LNCaP clone FGC (cell line): Measurements from ENCODE around the gene RALGPS1.

Source experiments
- DNase-seq: peaks from one replicate; pipeline ENCODE4 v3.0.0-alpha.2; 2011; ENCODE audit warnings: low read depth
- H3K4me3 ChIP-seq: 2 replicates; pipeline ENCODE4 v1.5.1; 2011; ENCODE audit warnings: mild to moderate bottlenecking, low read depth, low read length, control low read depth
- TF ChIP-seq, protein P1 (sequence below): IDR thresholded peaks from 2 replicates; pipeline ENCODE4 v1.5.1; 2012; ENCODE audit warnings: mild to moderate bottlenecking; ENCODE audit not compliant: control insufficient read depth, insufficient read depth; ENCODE audit errors: extremely low read depth

RALGPS1 gene

DNA sequence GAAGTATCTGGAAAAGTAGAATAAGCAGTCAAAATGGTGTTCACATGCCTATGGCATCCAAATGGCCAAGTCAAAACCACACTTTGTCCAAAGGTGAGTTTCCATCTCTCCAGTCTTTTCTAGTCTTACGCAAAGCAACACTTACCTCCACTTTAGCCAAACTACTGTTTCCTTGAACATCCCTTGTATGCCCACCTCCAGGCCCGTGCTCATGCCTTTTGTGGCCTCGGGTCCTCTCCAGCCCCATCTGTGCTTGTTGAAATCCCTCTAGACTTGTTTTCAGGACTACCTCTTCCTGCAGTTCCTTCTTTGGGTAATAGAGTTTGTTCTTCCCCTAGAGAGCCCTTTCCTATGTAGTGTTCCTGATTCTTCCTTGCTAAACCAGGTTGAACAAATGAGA is 146.8 kb downstream of the RALGPS1 start:
- DNase-seq = no peak
- TF ChIP-seq, protein P1, sequence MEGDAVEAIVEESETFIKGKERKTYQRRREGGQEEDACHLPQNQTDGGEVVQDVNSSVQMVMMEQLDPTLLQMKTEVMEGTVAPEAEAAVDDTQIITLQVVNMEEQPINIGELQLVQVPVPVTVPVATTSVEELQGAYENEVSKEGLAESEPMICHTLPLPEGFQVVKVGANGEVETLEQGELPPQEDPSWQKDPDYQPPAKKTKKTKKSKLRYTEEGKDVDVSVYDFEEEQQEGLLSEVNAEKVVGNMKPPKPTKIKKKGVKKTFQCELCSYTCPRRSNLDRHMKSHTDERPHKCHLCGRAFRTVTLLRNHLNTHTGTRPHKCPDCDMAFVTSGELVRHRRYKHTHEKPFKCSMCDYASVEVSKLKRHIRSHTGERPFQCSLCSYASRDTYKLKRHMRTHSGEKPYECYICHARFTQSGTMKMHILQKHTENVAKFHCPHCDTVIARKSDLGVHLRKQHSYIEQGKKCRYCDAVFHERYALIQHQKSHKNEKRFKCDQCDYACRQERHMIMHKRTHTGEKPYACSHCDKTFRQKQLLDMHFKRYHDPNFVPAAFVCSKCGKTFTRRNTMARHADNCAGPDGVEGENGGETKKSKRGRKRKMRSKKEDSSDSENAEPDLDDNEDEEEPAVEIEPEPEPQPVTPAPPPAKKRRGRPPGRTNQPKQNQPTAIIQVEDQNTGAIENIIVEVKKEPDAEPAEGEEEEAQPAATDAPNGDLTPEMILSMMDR = no peak
- no peak overlapping the region for H3K4me3 ChIP-seq

DNA sequence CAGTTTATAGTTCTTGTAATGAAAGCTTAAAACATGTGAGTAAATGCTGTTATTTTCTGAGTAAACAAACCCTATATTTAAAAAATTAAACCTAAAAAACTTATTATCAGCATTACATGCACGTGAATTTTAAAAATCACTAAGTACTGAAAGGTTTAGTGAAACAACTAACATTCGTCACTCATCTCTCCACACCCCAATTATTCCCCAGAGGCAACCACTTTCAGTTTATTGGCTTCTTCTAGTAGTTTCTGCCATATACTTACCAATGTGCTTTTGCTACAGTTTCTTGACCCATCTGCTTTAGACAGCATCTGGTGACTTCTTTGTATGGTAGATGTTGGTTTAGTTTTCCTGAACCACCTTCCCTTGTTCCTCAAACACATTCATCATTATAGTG is 149.8 kb downstream of the RALGPS1 start:
- DNase-seq = no peak
- TF ChIP-seq, protein P1 = no peak

DNA sequence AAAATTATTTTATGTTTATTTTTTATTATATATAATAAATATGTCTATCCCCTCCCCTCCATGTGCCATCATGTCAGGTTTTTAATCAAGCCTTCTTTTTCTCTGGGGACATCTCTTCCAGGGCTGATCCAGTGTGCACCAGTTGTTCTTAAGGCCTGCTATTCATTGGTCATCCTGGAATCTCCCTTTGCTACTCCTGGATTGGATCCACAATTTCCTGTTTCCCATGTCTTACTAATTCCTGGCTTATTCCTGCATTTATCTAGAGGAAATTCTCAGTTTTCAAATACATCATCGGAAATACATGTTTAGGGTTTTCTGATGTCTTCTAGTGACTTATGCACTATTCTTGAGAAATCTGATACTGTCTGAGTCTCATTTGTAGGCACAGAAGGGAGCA is 151.0 kb downstream of the RALGPS1 start:
- no peak for DNase-seq
- no peak overlapping the region for H3K4me3 ChIP-seq
- TF ChIP-seq, protein P1 = no peak

More for the DNA sequence above, 149.8 kb downstream of the RALGPS1 start:
- H3K4me3 ChIP-seq = no peak overlapping the region

DNA sequence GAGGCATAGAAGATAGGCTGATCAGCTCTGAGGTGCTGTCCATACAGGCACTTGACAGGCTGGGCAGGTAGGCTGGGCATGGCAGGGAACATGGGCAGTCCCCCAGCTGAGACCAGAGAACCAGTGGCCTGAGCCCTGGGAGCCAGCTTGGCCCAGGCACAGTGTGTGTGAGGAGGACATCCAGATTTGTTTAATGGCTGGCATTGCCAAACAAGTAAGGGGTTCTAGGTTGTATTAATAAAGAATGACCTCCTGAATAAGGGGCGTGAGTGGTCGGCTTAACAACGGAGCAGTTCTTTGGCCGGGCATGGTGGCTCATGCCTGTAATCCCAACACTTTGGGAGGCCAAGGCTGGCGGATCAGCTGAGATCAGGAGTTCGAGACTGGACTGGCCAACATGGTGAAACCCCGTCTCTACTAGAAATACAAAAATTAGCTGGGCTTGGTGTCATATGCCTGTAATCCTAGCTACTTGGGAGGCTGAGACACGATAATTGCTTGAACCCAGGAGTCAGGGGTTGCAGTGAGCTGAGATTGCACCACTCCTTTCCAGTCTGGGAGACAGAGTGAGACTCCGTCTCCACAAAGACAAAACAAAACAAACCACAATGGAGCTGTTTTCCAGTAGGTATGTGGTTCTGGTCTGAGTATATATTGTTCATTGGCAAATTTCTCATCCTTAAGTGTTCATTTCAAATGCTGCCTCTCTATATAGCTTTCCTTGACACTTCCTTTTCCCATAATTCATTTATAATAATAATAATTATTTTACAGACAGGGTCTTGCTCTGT is 151.7 kb downstream of the RALGPS1 start:
- no peak overlapping the region for H3K4me3 ChIP-seq
- no peak for DNase-seq
- TF ChIP-seq, protein P1 = no peak

DNA sequence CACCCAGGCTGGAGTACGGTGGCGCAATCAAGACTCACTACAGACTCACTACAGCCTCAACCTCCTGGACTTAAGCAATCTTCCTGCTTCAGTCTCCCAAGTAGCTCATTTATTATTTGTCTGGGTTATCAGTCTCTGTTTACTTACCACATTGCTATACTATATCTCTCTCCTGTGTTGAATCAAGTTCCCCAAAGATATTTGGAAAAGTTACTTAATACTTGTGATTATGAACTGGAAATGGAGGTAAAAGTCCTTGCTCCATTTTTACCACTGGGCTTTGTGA is 152.2 kb downstream of the RALGPS1 start:
- TF ChIP-seq, protein P1 = no peak
- DNase-seq = no peak
- no peak overlapping the region for H3K4me3 ChIP-seq

DNA sequence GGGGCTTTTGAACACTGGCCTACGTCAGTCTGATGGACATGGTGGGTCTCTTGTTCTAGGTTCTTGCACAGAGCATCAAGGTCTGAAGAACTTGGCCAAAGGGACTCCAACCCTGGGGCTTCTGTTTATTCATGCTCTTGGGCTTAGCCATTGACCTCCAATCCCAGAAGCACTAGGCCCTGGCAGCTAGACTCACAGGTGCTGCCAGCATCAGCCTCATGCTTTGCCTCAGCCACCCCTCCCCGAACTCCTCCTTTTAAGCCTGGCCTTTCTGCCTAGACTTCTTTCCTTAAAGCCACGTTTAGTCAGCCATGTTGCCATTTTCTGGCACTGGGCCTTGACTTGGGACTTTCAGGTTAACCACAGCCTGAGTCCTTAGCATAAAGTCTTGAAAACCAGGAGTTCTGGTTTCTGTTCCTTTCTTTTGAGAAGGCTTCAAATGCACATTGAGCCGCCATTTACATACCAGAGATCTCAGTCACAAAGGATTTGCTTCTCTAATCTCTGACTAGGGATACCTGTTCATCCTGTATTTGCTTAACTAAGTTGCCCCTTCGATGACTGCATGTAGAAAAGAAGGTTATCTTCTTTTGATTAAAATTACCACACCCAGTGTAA is 153.1 kb downstream of the RALGPS1 start:
- no peak for DNase-seq
- TF ChIP-seq, protein P1 = no peak

More for the DNA sequence above, 153.1 kb downstream of the RALGPS1 start:
- H3K4me3 ChIP-seq = no peak overlapping the region
